Inflammatory macrophage treated with lipopolysaccharide for 1 hour (primary cell): ENCODE results near the gene PPP6R2.

Experiments
- DNase-seq, 2 donors: peaks; one replicate each; pipeline ENCODE4 v3.0.0-alpha.2; 2020 to 2022

The PPP6R2 gene

GRCh38 chr22:50435291-50436014 lies 92.3 kb downstream of the PPP6R2 start:
- no peak for DNase-seq

GRCh38 chr22:50436015-50436830 lies 93.1 kb downstream of the PPP6R2 start:
- no peak for DNase-seq

- DNase-seq = no peak
These were observed 93.8 kb downstream of the PPP6R2 start for GRCh38 chr22:50436841-50437341.

- DNase-seq = no peak
These were observed 94.6 kb downstream of the PPP6R2 start for GRCh38 chr22:50437511-50438304.

GRCh38 chr22:50438305-50439275 lies 95.5 kb downstream of the PPP6R2 start:
- no peak for DNase-seq

- DNase-seq = no peak
These were observed 96.3 kb downstream of the PPP6R2 start for GRCh38 chr22:50439314-50439870.

GRCh38 chr22:50439871-50440331 lies 96.8 kb downstream of the PPP6R2 start:
- DNase-seq = no peak

- DNase-seq = no peak
These were observed 97.6 kb downstream of the PPP6R2 start for GRCh38 chr22:50440544-50441249.

GRCh38 chr22:50441428-50441993 lies 98.4 kb downstream of the PPP6R2 start:
- no peak for DNase-seq

GRCh38 chr22:50443197-50443596 lies 100.1 kb downstream of the PPP6R2 start:
- DNase-seq = no peak

- DNase-seq = no peak
These were observed 100.9 kb downstream of the PPP6R2 start for GRCh38 chr22:50443801-50444625.

GRCh38 chr22:50444663-50445062 lies 101.5 kb downstream of the PPP6R2 start:
- no peak for DNase-seq

GRCh38 chr22:50445071-50445879 lies 102.1 kb downstream of the PPP6R2 start:
- no peak for DNase-seq

- DNase-seq = no peak
These were observed 103.0 kb downstream of the PPP6R2 start for GRCh38 chr22:50445880-50446707.

GRCh38 chr22:50446708-50447575 lies 103.8 kb downstream of the PPP6R2 start:
- DNase-seq = no peak
